GM23338 (cell line): Measurements from ENCODE around the gene IL16. TPM values are rescaled to one million over a fixed set of nuclear protein-coding genes. Genes with fewer than 3 reads are reported as not detected.

Experiments used
- ATAC-seq: fragments of 200-7000 bp; cut with Tn5 transposase; 3 replicates; pipeline ENCODE4 v1.9.1; 2020
- DNase-seq: peaks from one replicate; pipeline ENCODE4 v3.0.0-alpha.2; 2015; ENCODE audit warnings: low spot score
- H2AFZ ChIP-seq: fragments of 200-600 bp; sonication (generic); 2 replicates; pipeline ENCODE4 v1.8.0; 2016; ENCODE audit warnings: antibody characterized with exemption, mild to moderate bottlenecking, moderate library complexity
- H3F3A ChIP-seq: fragments of 200-600 bp; sonication (generic); replicated peaks from 2 replicates; pipeline ENCODE4 v1.8.0; 2017; ENCODE audit warnings: antibody characterized with exemption, mixed run types, low read depth
- H3K27ac ChIP-seq: fragments of 200-600 bp; sonication (generic); 2 replicates; pipeline ENCODE4 v1.6.1; 2016; ENCODE audit warnings: low read depth
- H3K27me3 ChIP-seq: fragments of 200-600 bp; sonication (generic); 2 replicates; pipeline ENCODE4 v1.8.0; 2016; ENCODE audit warnings: mild to moderate bottlenecking, mixed run types, moderate library complexity; ENCODE audit not compliant: insufficient read depth
- H3K36me3 ChIP-seq: fragments of 200-600 bp; sonication (generic); 2 replicates; pipeline ENCODE4 v1.8.0; 2016; ENCODE audit warnings: mild to moderate bottlenecking; ENCODE audit not compliant: insufficient read depth
- H3K4me1 ChIP-seq: fragments of 200-600 bp; sonication (generic); 2 replicates; pipeline ENCODE4 v1.8.0; 2016; ENCODE audit warnings: mild to moderate bottlenecking, moderate library complexity; ENCODE audit not compliant: insufficient read depth
- H3K4me2 ChIP-seq: fragments of 200-600 bp; sonication (generic); 2 replicates; pipeline ENCODE4 v1.7.1; 2017; ENCODE audit warnings: mixed run types
- H3K4me3 ChIP-seq: fragments of 200-600 bp; sonication (generic); 2 replicates; pipeline ENCODE4 v1.6.1; 2016; ENCODE audit warnings: mixed run types
- H3K79me2 ChIP-seq: fragments of 200-600 bp; sonication (generic); replicated peaks from 2 replicates; pipeline ENCODE4 v1.8.0; 2017; ENCODE audit warnings: mild to moderate bottlenecking; ENCODE audit not compliant: insufficient read depth
- H3K9me2 ChIP-seq: fragments of 200-600 bp; sonication (generic); 2 replicates; pipeline ENCODE4 v1.8.0; 2017; ENCODE audit not compliant: insufficient read depth
- H4K20me1 ChIP-seq: fragments of 200-600 bp; sonication (generic); replicated peaks from 2 replicates; pipeline ENCODE4 v1.8.0; 2017; ENCODE audit warnings: mild to moderate bottlenecking; ENCODE audit not compliant: insufficient read depth
- H3K27ac Mint-ChIP-seq: 2 replicates; pipeline ENCODE4 v1.8.0; 2020; ENCODE audit warnings: inconsistent platforms, mild to moderate bottlenecking, moderate library complexity, mixed read lengths
- H3K27me3 Mint-ChIP-seq: 3 replicates; pipeline ENCODE4 v1.8.0; 2022; ENCODE audit warnings: low read depth, mild to moderate bottlenecking, moderate library complexity, mixed read lengths, inconsistent platforms; ENCODE audit not compliant: insufficient read depth, poor library complexity
- H3K36me3 Mint-ChIP-seq: 3 replicates; pipeline ENCODE4 v1.8.0; 2021; ENCODE audit warnings: low read depth, mild to moderate bottlenecking, inconsistent platforms, moderate library complexity, mixed read lengths
- H3K4me1 Mint-ChIP-seq: 3 replicates; pipeline ENCODE4 v1.8.0; 2020; ENCODE audit warnings: mild to moderate bottlenecking, inconsistent platforms, mixed read lengths
- H3K4me3 Mint-ChIP-seq: 3 replicates; pipeline ENCODE4 v1.8.0; 2021; ENCODE audit warnings: moderate library complexity, mild to moderate bottlenecking, inconsistent platforms, mixed read lengths
- H3K9me3 Mint-ChIP-seq: 3 replicates; pipeline ENCODE4 v1.8.0; 2020; ENCODE audit warnings: moderate library complexity, mild to moderate bottlenecking, inconsistent platforms, mixed read lengths
- CREB1 ChIP-seq: fragments of 250-450 bp; sonication (Bioruptor Pico); IDR thresholded peaks from 2 replicates; pipeline ENCODE4 v1.5.0; 2020; ENCODE audit warnings: low read depth, mild to moderate bottlenecking, moderate library complexity
- CTCF ChIP-seq, 2 experiments: fragments of 200-600 bp in 1 of 2; sonication (generic) in 1 of 2; conservative IDR thresholded peaks; 2 replicates each; pipeline versions ENCODE4 v1.5.1 to v1.6.1; 2016 to 2017; ENCODE audit warnings: antibody characterized with exemption in 2 of 2, low read depth in 2 of 2, mild to moderate bottlenecking in 2 of 2, moderate library complexity in 1 of 2
- EZH2 ChIP-seq: fragments of 200-600 bp; sonication (generic); IDR thresholded peaks from one replicate; pipeline ENCODE4 v1.8.0; 2017; ENCODE audit warnings: antibody characterized with exemption, mild to moderate bottlenecking, low read depth; ENCODE audit not compliant: unreplicated experiment
- EZH2phosphoT487 ChIP-seq: fragments of 200-600 bp; sonication (generic); IDR thresholded peaks from one replicate; pipeline ENCODE4 v1.8.1; 2018; ENCODE audit warnings: antibody characterized with exemption; ENCODE audit not compliant: unreplicated experiment
- JUNB ChIP-seq: IDR thresholded peaks from one replicate; pipeline ENCODE4 v1.6.1; 2016; ENCODE audit warnings: antibody characterized with exemption; ENCODE audit not compliant: unreplicated experiment
- NANOG ChIP-seq: IDR thresholded peaks from 2 replicates; pipeline ENCODE4 v1.6.1; 2016; ENCODE audit warnings: antibody characterized with exemption, borderline replicate concordance
- POLR2AphosphoS5 ChIP-seq: IDR thresholded peaks from 2 replicates; pipeline ENCODE4 v1.6.1; 2016; ENCODE audit warnings: antibody characterized with exemption, low read depth
- STAT1 ChIP-seq: IDR thresholded peaks from one replicate; pipeline ENCODE4 v1.6.1; 2016; ENCODE audit warnings: antibody characterized with exemption; ENCODE audit not compliant: unreplicated experiment
- ZNF114 ChIP-seq: fragments of 250-450 bp; sonication (Bioruptor Pico); IDR thresholded peaks from 2 replicates; pipeline ENCODE4 v1.5.0; 2020; ENCODE audit warnings: mild to moderate bottlenecking, moderate library complexity
- ZNF331 ChIP-seq: fragments of 250-450 bp; sonication (Bioruptor Pico); IDR thresholded peaks from 2 replicates; pipeline ENCODE4 v1.5.0; 2020; ENCODE audit warnings: low read depth, mild to moderate bottlenecking, moderate library complexity
- ZNF462 ChIP-seq: fragments of 250-450 bp; sonication (Bioruptor Pico); IDR thresholded peaks from 2 replicates; pipeline ENCODE4 v1.5.0; 2020; ENCODE audit warnings: mild to moderate bottlenecking, moderate library complexity
- polyA plus RNA-seq: library from polyadenylated mRNA; unstranded; fragments of >200 nt; fragmentation: Nextera tagmentation; extraction: Ambion mirVana; gene quantifications from 2 replicates; pipeline ENCODE4 v1.2.1, GENCODE V29; 2016
- total RNA-seq: library from RNA; depleted of rRNA; stranded (reverse); fragments of >200 nt; shearing (Covaris generic); gene quantifications from 2 replicates; pipeline ENCODE4 v1.2.3, GENCODE V29; 2014
- TF ChIP-seq, protein P1 (sequence below): IDR thresholded peaks from 2 replicates; pipeline ENCODE4 v1.6.1; 2016; ENCODE audit warnings: antibody characterized with exemption
- TF ChIP-seq, protein P2 (sequence below): IDR thresholded peaks from one replicate; pipeline ENCODE4 v1.6.1; 2018; ENCODE audit warnings: antibody characterized with exemption; ENCODE audit not compliant: unreplicated experiment

Gene IL16
- total and polyA plus RNA-seq, 2 experiments from 2014 or later = 0.29 TPM; not detected in 1

GRCh38 chr15:81156324-81156723 lies 40.4 kb upstream of the IL16 start:
- Histone ChIP-seq H3K36me3 (no peaks in the 10 kb centered on the region), H3K27ac (no peak overlapping the region), H3K4me2 (no peak overlapping the region), H3K4me1 (no peaks in the 10 kb centered on the region), H3K79me2 (no peaks in the 10 kb centered on the region), H3K4me3 (no peak overlapping the region), H3K9me2 (no peaks in the 10 kb centered on the region), H2AFZ (no peak overlapping the region), H4K20me1 (no peaks in the 10 kb centered on the region), H3K27me3 (no peaks in the 10 kb centered on the region), H3F3A (no peaks in the 10 kb centered on the region)
- DNase-seq = no peak
- Mint-ChIP-seq H3K4me3 (no peak overlapping the region), H3K36me3 (no peaks in the 10 kb centered on the region), H3K4me1 (no peaks in the 10 kb centered on the region), H3K27ac (no peak overlapping the region), H3K9me3 (no peaks in the 10 kb centered on the region), H3K27me3 (peaks cover 4% of the 10 kb centered on the region)
- TF ChIP-seq, protein P1, sequence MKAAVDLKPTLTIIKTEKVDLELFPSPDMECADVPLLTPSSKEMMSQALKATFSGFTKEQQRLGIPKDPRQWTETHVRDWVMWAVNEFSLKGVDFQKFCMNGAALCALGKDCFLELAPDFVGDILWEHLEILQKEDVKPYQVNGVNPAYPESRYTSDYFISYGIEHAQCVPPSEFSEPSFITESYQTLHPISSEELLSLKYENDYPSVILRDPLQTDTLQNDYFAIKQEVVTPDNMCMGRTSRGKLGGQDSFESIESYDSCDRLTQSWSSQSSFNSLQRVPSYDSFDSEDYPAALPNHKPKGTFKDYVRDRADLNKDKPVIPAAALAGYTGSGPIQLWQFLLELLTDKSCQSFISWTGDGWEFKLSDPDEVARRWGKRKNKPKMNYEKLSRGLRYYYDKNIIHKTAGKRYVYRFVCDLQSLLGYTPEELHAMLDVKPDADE = no peak
- TF ChIP-seq ZNF331 (CRISPR knock-in tag) = no peak
- TF ChIP-seq NANOG = no peak
- TF ChIP-seq EZH2phosphoT487 = no peak
- no peak for TF ChIP-seq EZH2
- TF ChIP-seq POLR2AphosphoS5 = no peak
- TF ChIP-seq, protein P2, sequence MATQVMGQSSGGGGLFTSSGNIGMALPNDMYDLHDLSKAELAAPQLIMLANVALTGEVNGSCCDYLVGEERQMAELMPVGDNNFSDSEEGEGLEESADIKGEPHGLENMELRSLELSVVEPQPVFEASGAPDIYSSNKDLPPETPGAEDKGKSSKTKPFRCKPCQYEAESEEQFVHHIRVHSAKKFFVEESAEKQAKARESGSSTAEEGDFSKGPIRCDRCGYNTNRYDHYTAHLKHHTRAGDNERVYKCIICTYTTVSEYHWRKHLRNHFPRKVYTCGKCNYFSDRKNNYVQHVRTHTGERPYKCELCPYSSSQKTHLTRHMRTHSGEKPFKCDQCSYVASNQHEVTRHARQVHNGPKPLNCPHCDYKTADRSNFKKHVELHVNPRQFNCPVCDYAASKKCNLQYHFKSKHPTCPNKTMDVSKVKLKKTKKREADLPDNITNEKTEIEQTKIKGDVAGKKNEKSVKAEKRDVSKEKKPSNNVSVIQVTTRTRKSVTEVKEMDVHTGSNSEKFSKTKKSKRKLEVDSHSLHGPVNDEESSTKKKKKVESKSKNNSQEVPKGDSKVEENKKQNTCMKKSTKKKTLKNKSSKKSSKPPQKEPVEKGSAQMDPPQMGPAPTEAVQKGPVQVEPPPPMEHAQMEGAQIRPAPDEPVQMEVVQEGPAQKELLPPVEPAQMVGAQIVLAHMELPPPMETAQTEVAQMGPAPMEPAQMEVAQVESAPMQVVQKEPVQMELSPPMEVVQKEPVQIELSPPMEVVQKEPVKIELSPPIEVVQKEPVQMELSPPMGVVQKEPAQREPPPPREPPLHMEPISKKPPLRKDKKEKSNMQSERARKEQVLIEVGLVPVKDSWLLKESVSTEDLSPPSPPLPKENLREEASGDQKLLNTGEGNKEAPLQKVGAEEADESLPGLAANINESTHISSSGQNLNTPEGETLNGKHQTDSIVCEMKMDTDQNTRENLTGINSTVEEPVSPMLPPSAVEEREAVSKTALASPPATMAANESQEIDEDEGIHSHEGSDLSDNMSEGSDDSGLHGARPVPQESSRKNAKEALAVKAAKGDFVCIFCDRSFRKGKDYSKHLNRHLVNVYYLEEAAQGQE = no peak
- TF ChIP-seq ZNF462 (CRISPR knock-in tag) = no peak
- no peak for TF ChIP-seq STAT1
- no peak for TF ChIP-seq ZNF114
- no peak for TF ChIP-seq CREB1 (CRISPR knock-in tag)
- no peak for TF ChIP-seq JUNB
- no peak for TF ChIP-seq CTCF (conservative IDR thresholded peaks at IDR 0.05; ENCODE audit: low read depth in 2 of 2)
- no peak for ATAC-seq
